ENCODE data around the gene LIMS1.
"Not testable (repeated sequence)": the region's sequence is repeated elsewhere in the genome, so short reads cannot be mapped to it uniquely, and the experiment has no call there.

The LIMS1 gene

DNA sequence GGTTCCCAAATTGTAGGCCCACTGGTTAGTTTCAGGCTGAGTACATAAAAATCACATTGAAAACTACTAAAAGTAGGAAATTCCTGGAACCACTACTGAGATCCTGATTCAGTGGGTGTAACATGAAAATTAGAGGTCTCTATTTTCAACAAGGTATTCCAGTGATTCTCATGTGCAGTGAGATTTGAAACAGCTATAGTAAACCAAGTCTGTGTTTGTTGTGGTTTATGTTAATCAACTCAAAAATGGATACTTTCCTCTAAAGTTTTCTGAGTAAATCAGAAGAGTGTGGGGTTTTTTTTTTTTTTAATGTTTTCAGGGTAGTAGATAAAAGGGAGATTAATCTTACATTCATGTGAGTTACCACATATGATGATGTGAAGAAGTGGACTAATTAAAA, 42.4 kb upstream of the LIMS1 start:
- no peak overlapping the region for H3K27ac ChIP-seq (ENCODE audit: low read depth, low read length)
- TF ChIP-seq EZH2phosphoT487 (conservative IDR thresholded peaks at IDR 0.05; ENCODE audit: low read length): no peak
- TF ChIP-seq, protein P1, sequence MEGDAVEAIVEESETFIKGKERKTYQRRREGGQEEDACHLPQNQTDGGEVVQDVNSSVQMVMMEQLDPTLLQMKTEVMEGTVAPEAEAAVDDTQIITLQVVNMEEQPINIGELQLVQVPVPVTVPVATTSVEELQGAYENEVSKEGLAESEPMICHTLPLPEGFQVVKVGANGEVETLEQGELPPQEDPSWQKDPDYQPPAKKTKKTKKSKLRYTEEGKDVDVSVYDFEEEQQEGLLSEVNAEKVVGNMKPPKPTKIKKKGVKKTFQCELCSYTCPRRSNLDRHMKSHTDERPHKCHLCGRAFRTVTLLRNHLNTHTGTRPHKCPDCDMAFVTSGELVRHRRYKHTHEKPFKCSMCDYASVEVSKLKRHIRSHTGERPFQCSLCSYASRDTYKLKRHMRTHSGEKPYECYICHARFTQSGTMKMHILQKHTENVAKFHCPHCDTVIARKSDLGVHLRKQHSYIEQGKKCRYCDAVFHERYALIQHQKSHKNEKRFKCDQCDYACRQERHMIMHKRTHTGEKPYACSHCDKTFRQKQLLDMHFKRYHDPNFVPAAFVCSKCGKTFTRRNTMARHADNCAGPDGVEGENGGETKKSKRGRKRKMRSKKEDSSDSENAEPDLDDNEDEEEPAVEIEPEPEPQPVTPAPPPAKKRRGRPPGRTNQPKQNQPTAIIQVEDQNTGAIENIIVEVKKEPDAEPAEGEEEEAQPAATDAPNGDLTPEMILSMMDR (IDR thresholded peaks at IDR 0.05; ENCODE audit: insufficient read depth, low read length, poor library complexity, severe bottlenecking): no peak
- no peak overlapping the region for H3K9ac ChIP-seq (ENCODE audit: low read length)
- H3K36me3 ChIP-seq (ENCODE audit: low read length): peaks cover 21% of the 10 kb centered on the region; the same call in 1 of the 2 replicates
- H2AFZ ChIP-seq (ENCODE audit: low read depth, low read length, severe bottlenecking): no peak overlapping the region
- H3K27me3 ChIP-seq (ENCODE audit: low read length): no peaks in the 10 kb centered on the region
- H4K20me1 ChIP-seq (ENCODE audit: low read depth, low read length): no peaks in the 10 kb centered on the region
- no peaks in the 10 kb centered on the region for H3K9me3 ChIP-seq (ENCODE audit: insufficient read depth, low read length)
- H3K79me2 ChIP-seq (ENCODE audit: insufficient read depth, low read length): no peaks in the 10 kb centered on the region
- H3K4me3 ChIP-seq (ENCODE audit: insufficient read depth, low read length, poor library complexity, severe bottlenecking): no peak overlapping the region
- H3F3A ChIP-seq (ENCODE audit: insufficient read depth): peaks cover 4% of the 10 kb centered on the region; the same call in 1 of the 2 replicates
- H3K9me2 ChIP-seq (replicated peaks; ENCODE audit: insufficient read depth, low read length): no peaks in the 10 kb centered on the region
- H3K4me2 ChIP-seq (ENCODE audit: low read depth, low read length, poor library complexity, severe bottlenecking): no peak overlapping the region

GRCh38 chr2:108492364-108492763, 41.9 kb upstream of the LIMS1 start:
- Histone ChIP-seq H3K4me2 (ENCODE audit: low read depth, low read length, poor library complexity, severe bottlenecking) (no peak overlapping the region), H3K9me3 (ENCODE audit: insufficient read depth, low read length) (no peaks in the 10 kb centered on the region), H3K36me3 (ENCODE audit: low read length) (peaks cover 19% of the 10 kb centered on the region; the same call in 1 of the 2 replicates), H3K79me2 (ENCODE audit: insufficient read depth, low read length) (no peaks in the 10 kb centered on the region), H3F3A (ENCODE audit: insufficient read depth) (peaks cover 4% of the 10 kb centered on the region; the same call in 1 of the 2 replicates), H2AFZ (ENCODE audit: low read depth, low read length, severe bottlenecking) (no peak overlapping the region), H4K20me1 (ENCODE audit: low read depth, low read length) (no peaks in the 10 kb centered on the region), H3K27me3 (ENCODE audit: low read length) (no peaks in the 10 kb centered on the region), H3K4me3 (ENCODE audit: insufficient read depth, low read length, poor library complexity, severe bottlenecking) (no peak overlapping the region), H3K9me2 (replicated peaks; ENCODE audit: insufficient read depth, low read length) (no peaks in the 10 kb centered on the region), H3K27ac (ENCODE audit: low read depth, low read length) (no peak overlapping the region), H3K9ac (ENCODE audit: low read length) (no peak overlapping the region)
- TF ChIP-seq, protein P1 (IDR thresholded peaks at IDR 0.05; ENCODE audit: insufficient read depth, low read length, poor library complexity, severe bottlenecking): no peak
- TF ChIP-seq EZH2phosphoT487 (conservative IDR thresholded peaks at IDR 0.05; ENCODE audit: low read length): no peak

DNA sequence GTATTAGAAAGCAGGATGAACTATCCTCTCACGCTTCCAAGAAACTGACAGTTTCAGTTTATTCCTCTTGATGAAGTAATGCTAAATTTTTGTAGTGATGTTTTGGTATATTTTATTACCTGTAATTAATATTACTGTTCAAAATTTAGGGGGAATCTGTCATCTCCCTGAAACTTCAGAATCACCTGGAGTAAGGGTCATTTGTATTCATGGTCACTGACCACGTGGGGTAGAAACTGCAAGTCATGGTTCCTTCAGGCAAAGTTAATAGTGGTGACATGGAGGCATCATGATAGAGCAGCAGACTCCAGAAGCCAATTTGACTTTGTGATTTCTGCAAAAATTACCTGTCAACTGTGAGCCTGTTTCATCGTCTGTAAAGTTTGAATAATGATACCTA, 38.1 kb upstream of the LIMS1 start:
- not testable (repeated sequence) for H3K27ac ChIP-seq (ENCODE audit: low read depth, low read length); H3F3A ChIP-seq (ENCODE audit: insufficient read depth); H3K4me2 ChIP-seq (ENCODE audit: low read depth, low read length, poor library complexity, severe bottlenecking); H3K9me3 ChIP-seq (ENCODE audit: insufficient read depth, low read length); H2AFZ ChIP-seq (ENCODE audit: low read depth, low read length, severe bottlenecking); H3K4me3 ChIP-seq (ENCODE audit: insufficient read depth, low read length, poor library complexity, severe bottlenecking); H3K9me2 ChIP-seq (replicated peaks; ENCODE audit: insufficient read depth, low read length); H3K27me3 ChIP-seq (ENCODE audit: low read length); H4K20me1 ChIP-seq (ENCODE audit: low read depth, low read length); H3K79me2 ChIP-seq (ENCODE audit: insufficient read depth, low read length); H3K9ac ChIP-seq (ENCODE audit: low read length); H3K36me3 ChIP-seq (ENCODE audit: low read length)

GRCh38 chr2:108507620-108508019, 26.6 kb upstream of the LIMS1 start:
- H3K9me3 ChIP-seq (ENCODE audit: insufficient read depth, low read length); H3K36me3 ChIP-seq (ENCODE audit: low read length); H3K9me2 ChIP-seq (replicated peaks; ENCODE audit: insufficient read depth, low read length); H3K4me3 ChIP-seq (ENCODE audit: insufficient read depth, low read length, poor library complexity, severe bottlenecking); H3K27me3 ChIP-seq (ENCODE audit: low read length); H4K20me1 ChIP-seq (ENCODE audit: low read depth, low read length); H3F3A ChIP-seq (ENCODE audit: insufficient read depth); H3K4me2 ChIP-seq (ENCODE audit: low read depth, low read length, poor library complexity, severe bottlenecking); H3K79me2 ChIP-seq (ENCODE audit: insufficient read depth, low read length); H2AFZ ChIP-seq (ENCODE audit: low read depth, low read length, severe bottlenecking); H3K27ac ChIP-seq (ENCODE audit: low read depth, low read length); H3K9ac ChIP-seq (ENCODE audit: low read length): not testable (repeated sequence)

DNA sequence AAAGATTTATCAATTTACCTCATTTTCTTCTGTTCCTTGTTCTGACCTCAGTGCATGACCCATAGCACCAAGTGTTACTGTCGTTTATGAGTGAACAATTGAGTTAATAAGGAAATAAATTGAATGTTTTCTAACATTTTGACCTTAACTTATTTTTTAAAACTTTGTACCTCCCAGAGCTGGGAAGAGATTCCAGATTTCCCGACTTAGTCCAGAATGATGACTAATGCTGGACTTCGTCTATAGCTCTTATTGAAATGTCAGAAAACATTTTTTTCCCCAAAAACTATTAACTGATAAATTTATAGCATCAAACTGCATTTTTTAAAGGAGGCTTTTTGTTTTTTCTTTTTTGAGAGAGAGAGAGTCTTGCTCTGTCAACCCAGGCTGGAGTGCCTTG, 21.8 kb upstream of the LIMS1 start:
- H2AFZ ChIP-seq (ENCODE audit: low read depth, low read length, severe bottlenecking); H3K79me2 ChIP-seq (ENCODE audit: insufficient read depth, low read length); H3K4me2 ChIP-seq (ENCODE audit: low read depth, low read length, poor library complexity, severe bottlenecking); H3K4me3 ChIP-seq (ENCODE audit: insufficient read depth, low read length, poor library complexity, severe bottlenecking); H3K36me3 ChIP-seq (ENCODE audit: low read length); H3K9me3 ChIP-seq (ENCODE audit: insufficient read depth, low read length); H3K9ac ChIP-seq (ENCODE audit: low read length); H3K9me2 ChIP-seq (replicated peaks; ENCODE audit: insufficient read depth, low read length); H3K27ac ChIP-seq (ENCODE audit: low read depth, low read length); H4K20me1 ChIP-seq (ENCODE audit: low read depth, low read length); H3F3A ChIP-seq (ENCODE audit: insufficient read depth); H3K27me3 ChIP-seq (ENCODE audit: low read length): not testable (repeated sequence)

DNA sequence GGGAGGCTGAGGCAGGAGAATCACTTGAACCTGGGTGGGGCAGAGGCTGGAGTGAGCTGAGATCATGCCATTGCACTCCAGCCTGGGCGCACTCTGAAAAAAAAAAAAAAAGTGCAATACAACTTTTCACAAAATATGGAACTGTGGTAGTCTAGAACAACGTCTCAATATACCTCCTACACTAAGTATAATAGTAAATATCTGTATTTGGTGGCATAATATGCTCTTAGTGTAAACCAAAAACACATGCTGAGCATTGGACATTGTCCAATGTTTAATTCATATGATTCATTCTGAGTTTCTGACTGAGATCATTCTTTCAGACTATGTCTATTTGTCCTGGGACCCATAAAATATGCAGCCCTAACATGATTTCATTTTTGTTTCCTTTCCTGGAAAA, 19.8 kb upstream of the LIMS1 start:
- not testable (repeated sequence) for H3K27me3 ChIP-seq (ENCODE audit: low read length); H3F3A ChIP-seq (ENCODE audit: insufficient read depth); H3K27ac ChIP-seq (ENCODE audit: low read depth, low read length); H3K9ac ChIP-seq (ENCODE audit: low read length); H3K4me2 ChIP-seq (ENCODE audit: low read depth, low read length, poor library complexity, severe bottlenecking); H3K9me3 ChIP-seq (ENCODE audit: insufficient read depth, low read length); H3K36me3 ChIP-seq (ENCODE audit: low read length); H3K79me2 ChIP-seq (ENCODE audit: insufficient read depth, low read length); H4K20me1 ChIP-seq (ENCODE audit: low read depth, low read length); H3K9me2 ChIP-seq (replicated peaks; ENCODE audit: insufficient read depth, low read length); H3K4me3 ChIP-seq (ENCODE audit: insufficient read depth, low read length, poor library complexity, severe bottlenecking); H2AFZ ChIP-seq (ENCODE audit: low read depth, low read length, severe bottlenecking)

- H3K79me2 ChIP-seq (ENCODE audit: insufficient read depth, low read length); H2AFZ ChIP-seq (ENCODE audit: low read depth, low read length, severe bottlenecking); H3K27ac ChIP-seq (ENCODE audit: low read depth, low read length); H3K4me3 ChIP-seq (ENCODE audit: insufficient read depth, low read length, poor library complexity, severe bottlenecking); H3K4me2 ChIP-seq (ENCODE audit: low read depth, low read length, poor library complexity, severe bottlenecking); H3K27me3 ChIP-seq (ENCODE audit: low read length); H3K9me3 ChIP-seq (ENCODE audit: insufficient read depth, low read length); H3K9ac ChIP-seq (ENCODE audit: low read length); H3K36me3 ChIP-seq (ENCODE audit: low read length); H4K20me1 ChIP-seq (ENCODE audit: low read depth, low read length); H3K9me2 ChIP-seq (replicated peaks; ENCODE audit: insufficient read depth, low read length); H3F3A ChIP-seq (ENCODE audit: insufficient read depth): not testable (repeated sequence)
These were observed 9.6 kb upstream of the LIMS1 start for GRCh38 chr2:108524688-108525087.

All from SU-DHL-6 (cell line).